ENCODE results near the gene PTPRA. TPM values are rescaled to one million over a fixed set of nuclear protein-coding genes. Genes with fewer than 3 reads are reported as not detected.

PTPRA gene
- total and polyA plus RNA-seq, 2 of the 4 experiments (the other 2 are of a cell fraction), result 35.0 to 50.0 TPM

GRCh38 chr20:2995796-2996195 is 122.5 kb downstream of the PTPRA start:
- dilution Hi-C loops (cut with HindIII; ENCODE audit: low sequenced_read_pairs, unreplicated experiment), result no loop called here
- CTCF ChIA-PET, result no interaction called here
- H3K36me3 ChIP-seq (ENCODE audit: control insufficient read depth, insufficient read depth, low read length), result peaks cover 20% of the 10 kb centered on the region

More at GRCh38 chr20:2995796-2996195, 122.5 kb downstream of the PTPRA start:
- Histone ChIP-seq H3K9ac (ENCODE audit: low read depth, low read length) (no peak overlapping the region), H3K27ac (ENCODE audit: insufficient read depth, low read length) (no peak overlapping the region), H2BK20ac (ENCODE audit: low read depth, low read length) (no peak overlapping the region), H2AK9ac (replicated peaks; ENCODE audit: low read depth, low read length, poor library complexity) (no peak overlapping the region), H3K9me3 (ENCODE audit: control insufficient read depth, insufficient read depth, low read length) (no peaks in the 10 kb centered on the region), H2BK15ac (ENCODE audit: low read depth, low read length) (no peak overlapping the region), H3K4ac (ENCODE audit: low read depth, low read length) (no peak overlapping the region), H2AFZ (replicated peaks; ENCODE audit: low read length, poor library complexity) (no peak overlapping the region), H3K4me1 (ENCODE audit: control insufficient read depth, insufficient read depth, low read length) (no peaks in the 10 kb centered on the region), H3K56ac (ENCODE audit: extremely low read depth, insufficient read depth, low read length) (no peak overlapping the region), H3K4me2 (ENCODE audit: low read depth, low read length) (no peak overlapping the region), H4K91ac (ENCODE audit: insufficient read depth, low read depth, low read length) (no peak overlapping the region), H4K20me1 (ENCODE audit: insufficient read depth, low read length) (no peaks in the 10 kb centered on the region), H3K14ac (replicated peaks; ENCODE audit: low read depth, low read length) (no peak overlapping the region), H2AK5ac (ENCODE audit: low read depth, low read length) (no peak overlapping the region), H3K9me1 (ENCODE audit: insufficient read depth, low read length) (peaks cover 5% of the 10 kb centered on the region; the same call in 1 of the 2 replicates), H3K23ac (ENCODE audit: low read depth, low read length) (no peak overlapping the region), H3K18ac (ENCODE audit: low read depth, low read length) (no peak overlapping the region), H3K79me1 (ENCODE audit: low read depth in 1 of 2, low read length in 2 of 2) (no peaks in the 10 kb centered on the region), H4K5ac (ENCODE audit: low read depth, low read length) (no peak overlapping the region), H4K8ac (ENCODE audit: low read depth in 2 of 2, low read length in 2 of 2) (no peak overlapping the region), H3K27me3 (ENCODE audit: control insufficient read depth, insufficient read depth, low read length) (no peaks in the 10 kb centered on the region), H3K4me3 (ENCODE audit: insufficient read depth, low read depth, low read length) (no peak overlapping the region), H2BK120ac (ENCODE audit: low read depth, low read length) (no peak overlapping the region), H2BK5ac (ENCODE audit: low read depth, low read length, poor library complexity, severe bottlenecking) (no peak overlapping the region)
- POLR2A ChIA-PET (ENCODE audit: unreplicated experiment), result no interaction called here
- no peak for DNase-seq
- no CpG with 5 or more reads among the region's 2 CpGs for WGBS, 2 experiments (ENCODE audit: extremely low coverage in 2 of 2, insufficient read length in 1 of 2)
- TF ChIP-seq FOS (IDR thresholded peaks at IDR 0.05; ENCODE audit: low read depth, low read length) (no peak), RAD21 (IDR thresholded peaks at IDR 0.05; ENCODE audit: low read length) (no peak), CHD1 (IDR thresholded peaks at IDR 0.05; ENCODE audit: low read depth, low read length) (no peak), USF2 (IDR thresholded peaks at IDR 0.05; ENCODE audit: low read depth, low read length) (no peak), ELK1 (IDR thresholded peaks at IDR 0.05; ENCODE audit: borderline replicate concordance, low read depth, low read length) (no peak), BHLHE40 (IDR thresholded peaks at IDR 0.05; ENCODE audit: low read depth, low read length) (no peak), SMC3 (IDR thresholded peaks at IDR 0.05; ENCODE audit: low read depth, low read length) (no peak), MAZ (IDR thresholded peaks at IDR 0.05; ENCODE audit: borderline replicate concordance, low read depth, low read length) (no peak), MAFK (IDR thresholded peaks at IDR 0.05; ENCODE audit: low read depth, low read length) (no peak), MXI1 (IDR thresholded peaks at IDR 0.05; ENCODE audit: borderline replicate concordance, low read depth, low read length) (no peak), RFX5 (IDR thresholded peaks at IDR 0.05; ENCODE audit: low read depth, low read length) (no peak), POLR2A (IDR thresholded peaks at IDR 0.05; ENCODE audit: low read depth, low read length) (no peak), NFE2L2 (IDR thresholded peaks at IDR 0.05; ENCODE audit: low read depth, low read length) (no peak), CTCF (conservative IDR thresholded peaks at IDR 0.05; ENCODE audit: low read depth, low read length) (no peak), CEBPB (IDR thresholded peaks at IDR 0.05; ENCODE audit: low read depth, low read length) (no peak), RCOR1 (IDR thresholded peaks at IDR 0.05; ENCODE audit: insufficient replicate concordance, low read length) (no peak)
- in situ Hi-C loops (cut with MboI; ENCODE audit: low sequenced_read_pairs) (loop anchor here (10.0 kb wide), 2 partner anchors 121 to 241 kb away; partner anchors contain the start of gene PTPRA), intact Hi-C loops (cut with micrococcal nuclease) (no loop called here)
- no peak for ATAC-seq (ENCODE audit: low read depth)
- no TSS peak for BruUV-seq (replicated peaks)

All from IMR-90 (cell line).